WERI-Rb-1 (cell line): ENCODE measurements around the gene RHEX.

Experiments
- DNase-seq: peaks from one replicate; pipeline ENCODE4 v3.0.0-alpha.2; 2020
- H3K27ac ChIP-seq: fragments of 250-450 bp; sonication (Bioruptor Pico); 2 replicates; pipeline ENCODE4 v1.5.1; 2020; ENCODE audit warnings: mild to moderate bottlenecking, moderate library complexity
- H3K27me3 ChIP-seq: fragments of 250-450 bp; sonication (Bioruptor Pico); 2 replicates; pipeline ENCODE4 v1.5.1; 2021; ENCODE audit warnings: mild to moderate bottlenecking, low read depth, moderate library complexity; ENCODE audit not compliant: insufficient read depth, severe bottlenecking
- H3K36me3 ChIP-seq: fragments of 250-450 bp; sonication (Bioruptor Pico); 2 replicates; pipeline ENCODE4 v1.5.1; 2020; ENCODE audit warnings: mild to moderate bottlenecking, moderate library complexity
- H3K4me3 ChIP-seq: 2 replicates; pipeline ENCODE4 v1.5.1; 2011; ENCODE audit warnings: low read depth, mild to moderate bottlenecking, control low read depth, low read length
- H3K9me3 ChIP-seq: fragments of 250-450 bp; sonication (Bioruptor Pico); 2 replicates; pipeline ENCODE4 v1.5.1; 2021; ENCODE audit warnings: mild to moderate bottlenecking, moderate library complexity; ENCODE audit not compliant: severe bottlenecking
- CTCF ChIP-seq: IDR thresholded peaks from 2 replicates; pipeline ENCODE4 v1.5.1; 2011; ENCODE audit warnings: low read depth, mild to moderate bottlenecking, control low read depth, inconsistent platforms, low read length

Gene RHEX

GRCh38 chr1:206142011-206142410 lies 89.0 kb downstream of the RHEX start:
- Histone ChIP-seq H3K36me3 (no peaks in the 10 kb centered on the region), H3K27me3 (no peaks in the 10 kb centered on the region), H3K9me3 (peaks cover 8% of the 10 kb centered on the region), H3K4me3 (no peak overlapping the region), H3K27ac (no peak overlapping the region)
- DNase-seq: no peak
- no peak for TF ChIP-seq CTCF

GRCh38 chr1:206142770-206143169 lies 89.8 kb downstream of the RHEX start:
- H3K9me3 ChIP-seq: peaks cover 8% of the 10 kb centered on the region
- no peaks in the 10 kb centered on the region for H3K36me3 ChIP-seq
- no peak for TF ChIP-seq CTCF
- no peak for DNase-seq
- no peaks in the 10 kb centered on the region for H3K27me3 ChIP-seq
- H3K4me3 ChIP-seq: no peak overlapping the region
- H3K27ac ChIP-seq: no peak overlapping the region

GRCh38 chr1:206143537-206144172 lies 90.7 kb downstream of the RHEX start:
- peak overlapping the region; percentile 38 for H3K27ac ChIP-seq
- DNase-seq: peak; percentile 87
- peaks cover 8% of the 10 kb centered on the region for H3K9me3 ChIP-seq
- TF ChIP-seq CTCF: no peak
- no peaks in the 10 kb centered on the region for H3K36me3 ChIP-seq
- H3K4me3 ChIP-seq: no peak overlapping the region
- no peaks in the 10 kb centered on the region for H3K27me3 ChIP-seq

GRCh38 chr1:206144605-206145004 lies 91.6 kb downstream of the RHEX start:
- Histone ChIP-seq H3K27me3 (no peaks in the 10 kb centered on the region), H3K27ac (no peak overlapping the region; the same call in 1 of the 2 replicates)

GRCh38 chr1:206145771-206146290 lies 92.9 kb downstream of the RHEX start:
- Histone ChIP-seq H3K27ac (no peak overlapping the region), H3K27me3 (no peaks in the 10 kb centered on the region), H3K4me3 (no peak overlapping the region), H3K36me3 (no peaks in the 10 kb centered on the region), H3K9me3 (peaks cover 5% of the 10 kb centered on the region)
- DNase-seq: peak; percentile 59
- TF ChIP-seq CTCF: no peak

More at GRCh38 chr1:206144605-206145004, 91.6 kb downstream of the RHEX start:
- no peak for DNase-seq
- no peaks in the 10 kb centered on the region for H3K36me3 ChIP-seq
- no peak overlapping the region for H3K4me3 ChIP-seq
- peaks cover 8% of the 10 kb centered on the region for H3K9me3 ChIP-seq
- no peak for TF ChIP-seq CTCF
